GM23338 (cell line): Measurements from ENCODE around the gene EAF2. TPM values are rescaled to one million over a fixed set of nuclear protein-coding genes. Genes with fewer than 3 reads are reported as not detected.
"Not testable (repeated sequence)": the region's sequence is repeated elsewhere in the genome, so short reads cannot be mapped to it uniquely, and the experiment has no call there.

Experiments used
- ATAC-seq: fragments of 200-7000 bp; cut with Tn5 transposase; 3 replicates; pipeline ENCODE4 v1.9.1; 2020
- DNase-seq: peaks from one replicate; pipeline ENCODE4 v3.0.0-alpha.2; 2015; ENCODE audit warnings: low spot score
- H2AFZ ChIP-seq: fragments of 200-600 bp; sonication (generic); 2 replicates; pipeline ENCODE4 v1.8.0; 2016; ENCODE audit warnings: antibody characterized with exemption, mild to moderate bottlenecking, moderate library complexity
- H3F3A ChIP-seq: fragments of 200-600 bp; sonication (generic); replicated peaks from 2 replicates; pipeline ENCODE4 v1.8.0; 2017; ENCODE audit warnings: antibody characterized with exemption, mixed run types, low read depth
- H3K27ac ChIP-seq: fragments of 200-600 bp; sonication (generic); 2 replicates; pipeline ENCODE4 v1.6.1; 2016; ENCODE audit warnings: low read depth
- H3K27me3 ChIP-seq: fragments of 200-600 bp; sonication (generic); 2 replicates; pipeline ENCODE4 v1.8.0; 2016; ENCODE audit warnings: mild to moderate bottlenecking, mixed run types, moderate library complexity; ENCODE audit not compliant: insufficient read depth
- H3K36me3 ChIP-seq: fragments of 200-600 bp; sonication (generic); 2 replicates; pipeline ENCODE4 v1.8.0; 2016; ENCODE audit warnings: mild to moderate bottlenecking; ENCODE audit not compliant: insufficient read depth
- H3K4me1 ChIP-seq: fragments of 200-600 bp; sonication (generic); 2 replicates; pipeline ENCODE4 v1.8.0; 2016; ENCODE audit warnings: mild to moderate bottlenecking, moderate library complexity; ENCODE audit not compliant: insufficient read depth
- H3K4me2 ChIP-seq: fragments of 200-600 bp; sonication (generic); 2 replicates; pipeline ENCODE4 v1.7.1; 2017; ENCODE audit warnings: mixed run types
- H3K4me3 ChIP-seq: fragments of 200-600 bp; sonication (generic); 2 replicates; pipeline ENCODE4 v1.6.1; 2016; ENCODE audit warnings: mixed run types
- H3K79me2 ChIP-seq: fragments of 200-600 bp; sonication (generic); replicated peaks from 2 replicates; pipeline ENCODE4 v1.8.0; 2017; ENCODE audit warnings: mild to moderate bottlenecking; ENCODE audit not compliant: insufficient read depth
- H3K9me2 ChIP-seq: fragments of 200-600 bp; sonication (generic); 2 replicates; pipeline ENCODE4 v1.8.0; 2017; ENCODE audit not compliant: insufficient read depth
- H4K20me1 ChIP-seq: fragments of 200-600 bp; sonication (generic); replicated peaks from 2 replicates; pipeline ENCODE4 v1.8.0; 2017; ENCODE audit warnings: mild to moderate bottlenecking; ENCODE audit not compliant: insufficient read depth
- H3K27ac Mint-ChIP-seq: 2 replicates; pipeline ENCODE4 v1.8.0; 2020; ENCODE audit warnings: inconsistent platforms, mild to moderate bottlenecking, moderate library complexity, mixed read lengths
- H3K27me3 Mint-ChIP-seq: 3 replicates; pipeline ENCODE4 v1.8.0; 2022; ENCODE audit warnings: low read depth, mild to moderate bottlenecking, moderate library complexity, mixed read lengths, inconsistent platforms; ENCODE audit not compliant: insufficient read depth, poor library complexity
- H3K36me3 Mint-ChIP-seq: 3 replicates; pipeline ENCODE4 v1.8.0; 2021; ENCODE audit warnings: low read depth, mild to moderate bottlenecking, inconsistent platforms, moderate library complexity, mixed read lengths
- H3K4me1 Mint-ChIP-seq: 3 replicates; pipeline ENCODE4 v1.8.0; 2020; ENCODE audit warnings: mild to moderate bottlenecking, inconsistent platforms, mixed read lengths
- H3K4me3 Mint-ChIP-seq: 3 replicates; pipeline ENCODE4 v1.8.0; 2021; ENCODE audit warnings: moderate library complexity, mild to moderate bottlenecking, inconsistent platforms, mixed read lengths
- H3K9me3 Mint-ChIP-seq: 3 replicates; pipeline ENCODE4 v1.8.0; 2020; ENCODE audit warnings: moderate library complexity, mild to moderate bottlenecking, inconsistent platforms, mixed read lengths
- CREB1 ChIP-seq: fragments of 250-450 bp; sonication (Bioruptor Pico); IDR thresholded peaks from 2 replicates; pipeline ENCODE4 v1.5.0; 2020; ENCODE audit warnings: low read depth, mild to moderate bottlenecking, moderate library complexity
- CTCF ChIP-seq, 2 experiments: fragments of 200-600 bp in 1 of 2; sonication (generic) in 1 of 2; conservative IDR thresholded peaks; 2 replicates each; pipeline versions ENCODE4 v1.5.1 to v1.6.1; 2016 to 2017; ENCODE audit warnings: antibody characterized with exemption in 2 of 2, low read depth in 2 of 2, mild to moderate bottlenecking in 2 of 2, moderate library complexity in 1 of 2
- ETS1 ChIP-seq: IDR thresholded peaks from 2 replicates; pipeline ENCODE4 v1.6.1; 2016; ENCODE audit warnings: antibody characterized with exemption
- EZH2 ChIP-seq: fragments of 200-600 bp; sonication (generic); IDR thresholded peaks from one replicate; pipeline ENCODE4 v1.8.0; 2017; ENCODE audit warnings: antibody characterized with exemption, mild to moderate bottlenecking, low read depth; ENCODE audit not compliant: unreplicated experiment
- EZH2phosphoT487 ChIP-seq: fragments of 200-600 bp; sonication (generic); IDR thresholded peaks from one replicate; pipeline ENCODE4 v1.8.1; 2018; ENCODE audit warnings: antibody characterized with exemption; ENCODE audit not compliant: unreplicated experiment
- NANOG ChIP-seq: IDR thresholded peaks from 2 replicates; pipeline ENCODE4 v1.6.1; 2016; ENCODE audit warnings: antibody characterized with exemption, borderline replicate concordance
- POLR2AphosphoS5 ChIP-seq: IDR thresholded peaks from 2 replicates; pipeline ENCODE4 v1.6.1; 2016; ENCODE audit warnings: antibody characterized with exemption, low read depth
- REST ChIP-seq: IDR thresholded peaks from one replicate; pipeline ENCODE4 v1.6.1; 2018; ENCODE audit warnings: antibody characterized with exemption; ENCODE audit not compliant: unreplicated experiment
- polyA plus RNA-seq: library from polyadenylated mRNA; unstranded; fragments of >200 nt; fragmentation: Nextera tagmentation; extraction: Ambion mirVana; gene quantifications from 2 replicates; pipeline ENCODE4 v1.2.1, GENCODE V29; 2016
- total RNA-seq: library from RNA; depleted of rRNA; stranded (reverse); fragments of >200 nt; shearing (Covaris generic); gene quantifications from 2 replicates; pipeline ENCODE4 v1.2.3, GENCODE V29; 2014

Gene EAF2
- total and polyA plus RNA-seq, 2 experiments from 2014 or later = 5.7 to 14.7 TPM

GRCh38 chr3:121855555-121855954 is 20.5 kb downstream of the EAF2 start:
- Histone ChIP-seq H3K27me3 (no peaks in the 10 kb centered on the region), H3K4me1 (no peaks in the 10 kb centered on the region), H3K27ac (no peak overlapping the region), H3K4me2 (no peak overlapping the region), H3K9me2 (0 out of 2 replicates have a peak, but pooled peaks cover 2% of the 10 kb centered on the region), H4K20me1 (no peaks in the 10 kb centered on the region), H3K4me3 (no peak overlapping the region), H3K36me3 (no peaks in the 10 kb centered on the region), H2AFZ (no peak overlapping the region), H3F3A (no peaks in the 10 kb centered on the region), H3K79me2 (no peaks in the 10 kb centered on the region)
- Mint-ChIP-seq H3K4me1 (no peaks in the 10 kb centered on the region), H3K27ac (no peak overlapping the region), H3K9me3 (no peaks in the 10 kb centered on the region; the same call in 2 of the 3 replicates), H3K36me3 (peaks cover 21% of the 10 kb centered on the region; the same call in 2 of the 3 replicates), H3K4me3 (no peak overlapping the region), H3K27me3 (no peaks in the 10 kb centered on the region)
- DNase-seq (peak; percentile 78), ATAC-seq (peak; percentile 90)
- TF ChIP-seq CREB1 (CRISPR knock-in tag) = no peak
- TF ChIP-seq CTCF (conservative IDR thresholded peaks at IDR 0.05; ENCODE audit: low read depth in 2 of 2) = peak; percentile 79 to 86

GRCh38 chr3:121857778-121858177 is 22.8 kb downstream of the EAF2 start:
- not testable (repeated sequence) for H3K27ac Mint-ChIP-seq, H3K27me3 ChIP-seq, H2AFZ ChIP-seq, H3K4me1 ChIP-seq, H3K9me2 ChIP-seq, H4K20me1 ChIP-seq, H3K4me3 Mint-ChIP-seq, H3K27me3 Mint-ChIP-seq, DNase-seq, ATAC-seq, H3K27ac ChIP-seq, H3K4me3 ChIP-seq, H3K36me3 ChIP-seq, H3K79me2 ChIP-seq, H3F3A ChIP-seq, H3K4me1 Mint-ChIP-seq, H3K4me2 ChIP-seq
- Mint-ChIP-seq H3K9me3 (peaks cover 13% of the 10 kb centered on the region), H3K36me3 (peaks cover 42% of the 10 kb centered on the region)

- H3F3A ChIP-seq, H3K27ac ChIP-seq, H3K4me3 ChIP-seq, H3K27me3 ChIP-seq, H3K9me2 ChIP-seq, H3K4me1 Mint-ChIP-seq, ATAC-seq, H3K4me1 ChIP-seq, H3K4me3 Mint-ChIP-seq, H3K79me2 ChIP-seq, H3K36me3 ChIP-seq, H4K20me1 ChIP-seq, H3K27me3 Mint-ChIP-seq, H3K27ac Mint-ChIP-seq, H2AFZ ChIP-seq, H3K4me2 ChIP-seq, DNase-seq: not testable (repeated sequence)
- Mint-ChIP-seq H3K36me3 (peaks cover 55% of the 10 kb centered on the region), H3K9me3 (peaks cover 31% of the 10 kb centered on the region)
Measured at GRCh38 chr3:121863247-121863646, 28.2 kb downstream of the EAF2 start.

GRCh38 chr3:121863801-121864200 is 28.8 kb downstream of the EAF2 start:
- H3K27ac Mint-ChIP-seq = no peak overlapping the region
- no peak overlapping the region for H3K4me2 ChIP-seq
- ATAC-seq (no peak), DNase-seq (no peak)
- H3K36me3 ChIP-seq = 0 out of 2 replicates have a peak, but pooled peaks cover 5% of the 10 kb centered on the region
- H3F3A ChIP-seq = no peaks in the 10 kb centered on the region
- H3K36me3 Mint-ChIP-seq = peaks cover 50% of the 10 kb centered on the region
- H3K4me1 Mint-ChIP-seq = no peaks in the 10 kb centered on the region
- H3K4me3 ChIP-seq = no peak overlapping the region
- H3K9me3 Mint-ChIP-seq = peaks cover 31% of the 10 kb centered on the region
- H2AFZ ChIP-seq = no peak overlapping the region
- no peaks in the 10 kb centered on the region for H3K79me2 ChIP-seq
- no peaks in the 10 kb centered on the region for H3K9me2 ChIP-seq
- no peaks in the 10 kb centered on the region for H3K4me1 ChIP-seq
- no peak overlapping the region for H3K27ac ChIP-seq
- H3K4me3 Mint-ChIP-seq = no peak overlapping the region
- H4K20me1 ChIP-seq = no peaks in the 10 kb centered on the region
- H3K27me3 ChIP-seq = no peaks in the 10 kb centered on the region
- H3K27me3 Mint-ChIP-seq = no peaks in the 10 kb centered on the region
- TF ChIP-seq EZH2phosphoT487 = no peak
- no peak for TF ChIP-seq EZH2
- TF ChIP-seq POLR2AphosphoS5 = no peak
- TF ChIP-seq NANOG = no peak
- no peak for TF ChIP-seq REST
- TF ChIP-seq ETS1 = no peak
